Testis (tissue), 2 donors: ENCODE data around the gene ATP7A.

Experiments
- CTCF ChIP-seq, 3 experiments: fragments of 450-650 bp in 2 of 3; fragments of 200-600 bp in 1 of 3; sonication (generic) in 1 of 3; IDR thresholded peaks; one replicate each; pipeline ENCODE4 v1.5.1; 2016 to 2019; ENCODE audit warnings: antibody characterized with exemption in 3 of 3, mild to moderate bottlenecking in 2 of 3, moderate library complexity in 1 of 3
- POLR2A ChIP-seq: fragments of 450-650 bp; IDR thresholded peaks from one replicate; pipeline ENCODE4 v1.6.1; 2017; ENCODE audit warnings: antibody characterized with exemption, mild to moderate bottlenecking, moderate library complexity

DNA sequence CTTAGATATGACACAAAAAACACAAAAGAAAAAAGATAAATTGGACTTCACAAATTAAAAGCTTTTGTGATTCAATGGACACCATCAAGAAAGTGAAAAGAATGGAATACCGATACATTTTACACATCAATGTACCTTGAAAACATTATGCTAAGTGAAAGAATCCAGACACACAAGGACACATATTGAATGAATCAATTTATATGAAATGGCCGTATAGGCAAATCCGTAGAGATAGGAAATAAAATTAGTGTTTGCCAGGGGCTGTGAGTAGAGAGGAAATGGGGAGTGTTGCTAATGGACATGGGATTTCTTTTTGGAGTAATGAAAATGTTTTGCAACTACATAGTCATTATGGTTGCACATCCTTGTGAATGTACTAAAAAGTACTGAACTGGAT, 55.9 kb downstream of the ATP7A start:
- no peak for TF ChIP-seq CTCF (IDR thresholded peaks at IDR 0.05)
- no peak for TF ChIP-seq POLR2A
